Large intestine (tissue), 3 donors: ENCODE measurements around the gene IER3IP1. TPM values are rescaled to one million over a fixed set of nuclear protein-coding genes. Genes with fewer than 3 reads are reported as not detected.
"Not testable (repeated sequence)": the region's sequence is repeated elsewhere in the genome, so short reads cannot be mapped to it uniquely, and the experiment has no call there.

Experiments
- DNase-seq, 2 donors: peaks; one replicate each; pipeline versions ENCODE4 v3.0.0 to v3.0.0-alpha.2; 2013
- H3K27ac ChIP-seq: one replicate; pipeline ENCODE4 v1.5.1; 2013; ENCODE audit warnings: low read length
- H3K27me3 ChIP-seq: 2 replicates; pipeline ENCODE4 v1.6.1; 2013; ENCODE audit warnings: low read length; ENCODE audit not compliant: control insufficient read depth, insufficient read depth
- H3K36me3 ChIP-seq: 2 replicates; pipeline ENCODE4 v1.6.1; 2013; ENCODE audit warnings: low read length; ENCODE audit not compliant: control insufficient read depth, insufficient read depth
- H3K4me1 ChIP-seq: one replicate; pipeline ENCODE4 v1.6.1; 2013; ENCODE audit warnings: low read length; ENCODE audit not compliant: control insufficient read depth, insufficient read depth
- H3K4me3 ChIP-seq: one replicate; pipeline ENCODE4 v1.5.1; 2013; ENCODE audit warnings: low read length
- H3K9me3 ChIP-seq: one replicate; pipeline ENCODE4 v1.6.1; 2013; ENCODE audit warnings: mild to moderate bottlenecking, low read depth, low read length, moderate library complexity; ENCODE audit not compliant: control insufficient read depth
- WGBS: methylation state at CpG from one replicate; pipeline ENCODE4 v1.1.5; 2013; ENCODE audit warnings: low lambda C conversion rate; ENCODE audit not compliant: insufficient coverage; 5-methylcytosine and 5-hydroxymethylcytosine counted together
- polyA plus RNA-seq: library from polyadenylated mRNA; unstranded; fragments of 120-200 nt; gene quantifications from one replicate; pipeline ENCODE4 v1.2.1, GENCODE V29; 2013

The IER3IP1 gene
- polyA plus RNA-seq, 1 donor = 30.9 TPM

DNA sequence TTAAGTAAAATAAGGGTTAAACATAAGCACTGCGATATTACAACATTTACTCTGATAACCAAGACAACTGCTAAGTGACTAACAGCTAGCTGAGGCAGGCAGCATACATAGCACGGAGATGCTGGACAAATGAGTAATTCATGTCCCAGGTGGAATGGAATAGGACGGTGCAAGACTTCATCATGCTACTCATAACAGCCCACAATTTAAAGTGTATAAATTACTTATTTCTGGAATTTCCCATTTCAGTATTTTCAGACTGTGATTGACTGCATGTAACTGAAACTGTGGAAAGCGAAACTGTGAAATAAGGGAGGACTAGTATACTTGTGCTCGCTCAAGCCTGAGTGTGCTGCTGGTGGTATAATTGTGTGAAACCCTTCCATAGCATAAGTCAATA is 12.9 kb downstream of the IER3IP1 start:
- no peak for DNase-seq
- no peaks in the 10 kb centered on the region for H3K27me3 ChIP-seq
- WGBS = 71% methylated on average over 1 of the region's 5 CpGs

DNA sequence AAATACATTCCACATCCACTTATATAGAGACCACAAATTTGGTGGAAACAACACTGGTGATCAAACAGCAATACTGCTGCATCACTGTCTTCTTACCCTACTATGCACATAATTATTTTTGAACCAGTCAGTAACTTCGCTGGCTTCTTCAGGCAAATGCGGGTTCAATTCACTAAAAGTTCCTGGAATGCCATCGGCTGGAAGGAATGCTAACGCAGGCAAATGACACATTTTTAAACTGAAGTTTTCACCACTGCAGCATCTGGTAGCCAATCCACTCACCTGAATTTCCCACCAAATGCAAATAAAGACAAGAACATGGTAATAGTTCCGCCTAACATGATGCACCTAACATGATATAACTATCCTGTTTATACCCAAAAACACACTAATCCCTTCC is 15.9 kb downstream of the IER3IP1 start:
- H3K27me3 ChIP-seq = no peaks in the 10 kb centered on the region
- no peak overlapping the region for H3K27ac ChIP-seq
- peaks cover 3% of the 10 kb centered on the region for H3K36me3 ChIP-seq
- no peaks in the 10 kb centered on the region for H3K4me1 ChIP-seq
- no peak overlapping the region for H3K4me3 ChIP-seq
- H3K9me3 ChIP-seq = no peaks in the 10 kb centered on the region
- WGBS = no CpG with 5 or more reads among the region's 5 CpGs
- no peak for DNase-seq

More for the DNA sequence above, 12.9 kb downstream of the IER3IP1 start:
- Histone ChIP-seq H3K4me3 (no peak overlapping the region), H3K36me3 (no peaks in the 10 kb centered on the region), H3K27ac (no peak overlapping the region), H3K9me3 (no peaks in the 10 kb centered on the region), H3K4me1 (no peaks in the 10 kb centered on the region)

GRCh38 chr18:47158404-47158803 is 17.8 kb downstream of the IER3IP1 start:
- H3K36me3 ChIP-seq = peaks cover 18% of the 10 kb centered on the region
- not testable (repeated sequence) for H3K27ac ChIP-seq
- WGBS = 83% methylated on average over 2 of the region's 16 CpGs

GRCh38 chr18:47151439-47151838 is 24.7 kb downstream of the IER3IP1 start:
- Histone ChIP-seq H3K9me3 (no peaks in the 10 kb centered on the region), H3K27ac (no peak overlapping the region), H3K4me3 (no peak overlapping the region), H3K4me1 (no peaks in the 10 kb centered on the region), H3K27me3 (no peaks in the 10 kb centered on the region), H3K36me3 (peaks cover 19% of the 10 kb centered on the region)
- no peak for DNase-seq

More at GRCh38 chr18:47158404-47158803, 17.8 kb downstream of the IER3IP1 start:
- DNase-seq, H3K4me3 ChIP-seq, H3K27me3 ChIP-seq, H3K4me1 ChIP-seq, H3K9me3 ChIP-seq: not testable (repeated sequence)

- no peaks in the 10 kb centered on the region for H3K9me3 ChIP-seq
- no peak for DNase-seq
- H3K4me1 ChIP-seq = no peaks in the 10 kb centered on the region
- H3K27ac ChIP-seq = peak overlapping the region; percentile 77
- WGBS = 0% methylated on average over 3 of the region's 13 CpGs
- peak overlapping the region; percentile 61 for H3K4me3 ChIP-seq
- H3K27me3 ChIP-seq = no peaks in the 10 kb centered on the region
- H3K36me3 ChIP-seq = peaks cover 17% of the 10 kb centered on the region
Measured at GRCh38 chr18:47150824-47151366, 25.3 kb downstream of the IER3IP1 start.

DNA sequence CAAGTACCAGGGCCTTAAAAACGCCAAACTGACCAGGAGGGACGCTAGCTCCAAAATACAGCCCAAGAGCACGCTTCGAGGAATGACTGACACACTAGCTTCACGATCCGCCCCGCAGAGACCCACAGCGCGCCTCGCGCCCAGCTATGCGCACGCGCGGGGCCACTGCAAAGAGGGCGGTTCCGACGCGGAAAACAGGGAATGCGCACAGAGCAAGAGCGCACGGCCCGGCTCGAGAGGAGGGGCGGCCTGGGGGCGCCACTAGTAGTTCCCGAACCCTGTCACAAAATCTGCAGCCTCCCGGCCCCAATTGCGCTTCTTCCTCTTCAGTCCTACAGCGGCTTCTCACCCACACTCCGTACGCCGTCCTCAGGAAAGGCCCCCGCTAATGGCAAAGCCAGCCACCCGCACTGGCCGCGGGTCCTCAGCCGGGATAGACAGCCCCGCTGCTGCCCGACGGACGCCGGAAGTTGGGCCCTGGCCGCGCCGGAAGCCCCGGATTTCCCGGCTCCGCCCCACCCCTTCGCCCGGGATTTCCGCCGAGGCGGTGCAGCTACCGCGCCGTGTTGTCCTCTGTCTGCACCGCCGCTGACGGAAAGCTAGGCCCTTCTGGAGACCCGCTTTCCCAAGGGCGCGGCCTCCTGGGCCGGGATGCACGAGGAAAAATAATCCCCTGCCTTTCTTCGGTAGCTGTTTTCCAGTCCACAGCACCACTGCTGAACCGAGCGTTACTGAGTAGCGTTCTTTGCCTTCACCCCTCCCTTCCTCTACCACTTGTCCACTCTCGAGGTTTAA is 25.9 kb downstream of the IER3IP1 start, which contains the start of gene HDHD2:
Gene HDHD2, minus strand, starts transcription at position 472 of the 795 bp plus-strand sequence. CDS start 14,061 bp downstream, outside the sequence.
- Histone ChIP-seq H3K36me3 (peaks cover 16% of the 10 kb centered on the region), H3K27ac (peak within 1 kb of the TSS; percentile 77), H3K4me3 (peak within 1 kb of the TSS; percentile 61), H3K27me3 (no peaks in the 10 kb centered on the region), H3K9me3 (no peaks in the 10 kb centered on the region), H3K4me1 (no peaks in the 10 kb centered on the region)
- DNase-seq = peak; percentile 63 to 86
- WGBS = no CpG with 5 or more reads among the region's 70 CpGs

- no peaks in the 10 kb centered on the region for H3K27me3 ChIP-seq
- H3K9me3 ChIP-seq = no peaks in the 10 kb centered on the region
- H3K36me3 ChIP-seq = peaks cover 12% of the 10 kb centered on the region
- no CpG with 5 or more reads among the region's 12 CpGs for WGBS
- H3K27ac ChIP-seq = peak overlapping the region; percentile 77
- H3K4me3 ChIP-seq = peak overlapping the region; percentile 61
- no peaks in the 10 kb centered on the region for H3K4me1 ChIP-seq
- DNase-seq = peak in 1 of 2 donors; percentile 53
Measured at GRCh38 chr18:47149457-47150028, 26.6 kb downstream of the IER3IP1 start.

DNA sequence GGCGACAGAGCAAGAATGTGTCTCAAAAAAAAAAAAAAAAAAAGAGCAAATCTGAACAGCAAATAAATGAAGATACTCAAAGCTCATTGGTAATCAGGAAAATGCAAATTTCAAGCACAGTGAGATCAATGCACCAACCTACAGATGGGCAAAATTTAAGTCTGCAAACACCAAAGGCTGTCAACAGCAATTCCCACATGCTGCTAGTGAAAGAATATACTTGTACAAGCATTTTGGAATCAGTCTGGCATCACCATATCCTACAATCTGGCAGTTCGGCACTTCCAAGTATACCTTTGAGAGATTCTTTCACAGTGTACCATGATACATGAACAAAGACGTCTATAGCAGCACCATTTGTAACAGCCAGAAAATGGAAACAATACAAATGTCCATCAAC is 30.0 kb downstream of the IER3IP1 start:
- DNase-seq = no peak
- Histone ChIP-seq H3K9me3 (no peaks in the 10 kb centered on the region), H3K36me3 (no peaks in the 10 kb centered on the region), H3K27ac (no peak overlapping the region), H3K4me3 (no peak overlapping the region), H3K4me1 (no peaks in the 10 kb centered on the region), H3K27me3 (no peaks in the 10 kb centered on the region)
- WGBS = 100% methylated on average over 1 of the region's 3 CpGs

DNA sequence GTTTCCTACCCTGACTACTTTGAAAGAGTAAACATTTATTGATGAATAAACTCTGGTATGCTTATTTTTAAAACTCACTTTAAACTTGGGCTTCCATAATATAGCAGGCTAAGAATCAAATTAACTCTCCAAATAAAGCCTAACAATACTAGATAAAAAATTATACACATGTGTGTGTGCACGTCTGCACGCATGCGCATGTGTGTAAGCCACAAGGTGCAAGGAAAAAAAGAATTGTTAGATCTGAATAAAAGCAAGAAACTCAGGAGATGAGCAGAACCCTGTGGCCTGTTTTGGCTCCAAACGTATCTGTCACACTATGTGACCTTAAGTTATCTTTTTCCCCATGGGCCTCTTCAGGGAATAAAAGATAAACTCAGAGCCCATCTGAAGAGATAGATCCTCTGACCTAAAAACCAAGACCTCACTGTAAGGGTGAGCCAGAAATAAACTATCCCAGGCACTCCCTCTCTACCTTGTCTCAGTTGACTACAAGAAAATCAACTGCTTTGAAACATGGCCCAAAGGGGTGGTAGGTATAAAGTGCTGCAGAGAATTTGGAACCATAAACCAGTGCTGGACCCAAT is 32.2 kb downstream of the IER3IP1 start:
- no peaks in the 10 kb centered on the region for H3K36me3 ChIP-seq
- no peak for DNase-seq
- no peaks in the 10 kb centered on the region for H3K27me3 ChIP-seq
- no peaks in the 10 kb centered on the region for H3K9me3 ChIP-seq
- H3K4me3 ChIP-seq = no peak overlapping the region
- H3K4me1 ChIP-seq = no peaks in the 10 kb centered on the region
- no peak overlapping the region for H3K27ac ChIP-seq
- 95% methylated on average over 4 of the region's 4 CpGs for WGBS

DNA sequence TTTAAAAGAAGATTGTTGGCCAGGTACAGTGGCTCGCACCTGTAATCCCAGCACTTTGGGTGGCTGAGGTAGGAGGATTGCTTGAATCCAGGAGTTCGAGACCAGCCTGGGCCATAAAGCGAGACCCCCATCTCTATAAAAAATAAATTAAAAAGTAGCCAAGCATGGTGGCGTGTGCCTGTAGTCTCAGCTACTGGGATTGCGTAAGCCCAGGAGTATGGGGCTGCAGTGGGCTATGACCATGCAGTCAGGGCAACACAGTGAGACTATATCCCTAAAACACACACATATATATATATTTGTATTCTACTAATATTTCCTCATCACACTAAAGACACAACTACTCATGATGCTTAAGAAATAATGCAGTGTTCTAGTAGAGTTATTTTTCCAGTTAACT is 33.0 kb downstream of the IER3IP1 start:
- H3K36me3 ChIP-seq = no peaks in the 10 kb centered on the region
- H3K27ac ChIP-seq = no peak overlapping the region
- no peaks in the 10 kb centered on the region for H3K27me3 ChIP-seq
- H3K4me1 ChIP-seq = no peaks in the 10 kb centered on the region
- no peak for DNase-seq
- no peak overlapping the region for H3K4me3 ChIP-seq
- no CpG with 5 or more reads among the region's 5 CpGs for WGBS
- H3K9me3 ChIP-seq = no peaks in the 10 kb centered on the region
